HEK293 (cell line): ENCODE data around the gene DCAF8.

Source experiments
- EGR2 ChIP-seq: fragments of 450-650 bp; formaldehyde crosslinking; IDR thresholded peaks from 2 replicates; pipeline ENCODE4 v1.5.1; 2016; ENCODE audit warnings: low read depth, missing biosample characterization, missing genetic modification characterization
- PRDM10 ChIP-seq: fragments of 450-650 bp; formaldehyde crosslinking; IDR thresholded peaks from 2 replicates; pipeline ENCODE4 v1.5.1; 2016; ENCODE audit warnings: missing biosample characterization, missing genetic modification characterization
- PRDM2 ChIP-seq: fragments of 450-650 bp; formaldehyde crosslinking; IDR thresholded peaks from 2 replicates; pipeline ENCODE4 v1.5.1; 2016; ENCODE audit warnings: missing biosample characterization, missing genetic modification characterization, borderline replicate concordance
- PRDM4 ChIP-seq: fragments of 450-650 bp; formaldehyde crosslinking; IDR thresholded peaks from 2 replicates; pipeline ENCODE4 v1.5.1; 2017; ENCODE audit warnings: missing biosample characterization, missing genetic modification characterization
- SP7 ChIP-seq: fragments of 450-650 bp; formaldehyde crosslinking; IDR thresholded peaks from 2 replicates; pipeline ENCODE4 v1.5.1; 2016; ENCODE audit warnings: missing biosample characterization, missing genetic modification characterization
- TSHZ1 ChIP-seq: fragments of 450-650 bp; formaldehyde crosslinking; IDR thresholded peaks from 2 replicates; pipeline ENCODE4 v1.5.1; 2016; ENCODE audit warnings: missing biosample characterization, missing genetic modification characterization, borderline replicate concordance
- ZBTB44 ChIP-seq: fragments of 450-650 bp; IDR thresholded peaks from 2 replicates; pipeline ENCODE4 v1.5.1; 2018; ENCODE audit warnings: missing biosample characterization, mild to moderate bottlenecking, missing genetic modification characterization
- ZNF133 ChIP-seq: fragments of 450-650 bp; formaldehyde crosslinking; IDR thresholded peaks from 2 replicates; pipeline ENCODE4 v1.5.1; 2016; ENCODE audit warnings: missing biosample characterization, missing genetic modification characterization
- ZNF174 ChIP-seq: fragments of 450-650 bp; formaldehyde crosslinking; IDR thresholded peaks from 2 replicates; pipeline ENCODE4 v1.5.0; 2017; ENCODE audit warnings: missing biosample characterization, mild to moderate bottlenecking, missing genetic modification characterization
- ZNF23 ChIP-seq: fragments of 450-650 bp; formaldehyde crosslinking; IDR thresholded peaks from 2 replicates; pipeline ENCODE4 v1.5.1; 2016; ENCODE audit warnings: missing biosample characterization, missing genetic modification characterization, borderline replicate concordance
- ZNF398 ChIP-seq: fragments of 450-650 bp; formaldehyde crosslinking; IDR thresholded peaks from 2 replicates; pipeline ENCODE4 v1.5.1; 2017; ENCODE audit warnings: missing biosample characterization, missing genetic modification characterization
- ZNF501 ChIP-seq: fragments of 450-650 bp; formaldehyde crosslinking; IDR thresholded peaks from 2 replicates; pipeline ENCODE4 v1.5.1; 2016; ENCODE audit warnings: missing biosample characterization, missing genetic modification characterization
- ZNF600 ChIP-seq: fragments of 450-650 bp; formaldehyde crosslinking; IDR thresholded peaks from 2 replicates; pipeline ENCODE4 v1.5.1; 2016; ENCODE audit warnings: missing biosample characterization, missing genetic modification characterization
- ZNF626 ChIP-seq: fragments of 450-650 bp; sonication (Bioruptor Pico); formaldehyde crosslinking; IDR thresholded peaks from 2 replicates; pipeline ENCODE4 v1.5.1; 2018; ENCODE audit warnings: missing biosample characterization, missing genetic modification characterization, inconsistent platforms
- ZNF670 ChIP-seq: fragments of 450-650 bp; formaldehyde crosslinking; IDR thresholded peaks from 2 replicates; pipeline ENCODE4 v1.5.1; 2016; ENCODE audit warnings: missing biosample characterization, missing genetic modification characterization, low read depth
- ZNF701 ChIP-seq: fragments of 450-650 bp; formaldehyde crosslinking; IDR thresholded peaks from 2 replicates; pipeline ENCODE4 v1.5.1; 2016; ENCODE audit warnings: missing biosample characterization, missing genetic modification characterization
- ZNF843 ChIP-seq: fragments of 450-650 bp; formaldehyde crosslinking; IDR thresholded peaks from 2 replicates; pipeline ENCODE4 v1.5.1; 2016; ENCODE audit warnings: missing biosample characterization, missing genetic modification characterization
- ZXDB ChIP-seq: fragments of 450-650 bp; formaldehyde crosslinking; IDR thresholded peaks from 2 replicates; pipeline ENCODE4 v1.5.1; 2016; ENCODE audit warnings: missing biosample characterization, missing genetic modification characterization

The DCAF8 gene

GRCh38 chr1:160260406-160261382 is 1.7 kb downstream of the DCAF8 start (continued):
- TF ChIP-seq SP7 (tag by site-specific recombination) (peak; percentile 92), ZNF133 (no peak), TSHZ1 (tag by site-specific recombination) (peak; percentile 94), ZNF174 (tag by site-specific recombination) (no peak), ZNF600 (tag by site-specific recombination) (peak; percentile 81), ZNF701 (tag by site-specific recombination) (no peak), ZNF670 (no peak), EGR2 (tag by site-specific recombination) (peak; percentile 86), ZNF626 (tag by site-specific recombination) (no peak), ZBTB44 (tag by site-specific recombination) (peak; percentile 95), ZXDB (tag by site-specific recombination) (peak; percentile 87), PRDM4 (peak; percentile 85), PRDM2 (tag by site-specific recombination) (no peak), ZNF398 (peak; percentile 16; the same call in 1 of the 2 replicates), ZNF843 (tag by site-specific recombination) (peak; percentile 96), ZNF501 (tag by site-specific recombination) (no peak), ZNF23 (tag by site-specific recombination) (no peak), PRDM10 (tag by site-specific recombination) (peak; percentile 26; the same call in 1 of the 2 replicates)
